HL-60/S4 treated with retinoic acid at 250 ng/mL for 4 days and 3 days (cell line): ENCODE measurements around the gene RNF123.
"Not testable (repeated sequence)": the region's sequence is repeated elsewhere in the genome, so short reads cannot be mapped to it uniquely, and the experiment has no call there.

Experiments
- in situ Hi-C: fragments of 300-500 bp; cut with MboI; formaldehyde crosslinking; loops from 2 replicates; pipeline ENCODE4 v1.7.0; 2022; ENCODE audit warnings: low sequenced_read_pairs

RNF123 gene

GRCh38 chr3:49675912-49676311, 13.4 kb upstream of the RNF123 start:
- in situ Hi-C loops, result no loop called here

DNA sequence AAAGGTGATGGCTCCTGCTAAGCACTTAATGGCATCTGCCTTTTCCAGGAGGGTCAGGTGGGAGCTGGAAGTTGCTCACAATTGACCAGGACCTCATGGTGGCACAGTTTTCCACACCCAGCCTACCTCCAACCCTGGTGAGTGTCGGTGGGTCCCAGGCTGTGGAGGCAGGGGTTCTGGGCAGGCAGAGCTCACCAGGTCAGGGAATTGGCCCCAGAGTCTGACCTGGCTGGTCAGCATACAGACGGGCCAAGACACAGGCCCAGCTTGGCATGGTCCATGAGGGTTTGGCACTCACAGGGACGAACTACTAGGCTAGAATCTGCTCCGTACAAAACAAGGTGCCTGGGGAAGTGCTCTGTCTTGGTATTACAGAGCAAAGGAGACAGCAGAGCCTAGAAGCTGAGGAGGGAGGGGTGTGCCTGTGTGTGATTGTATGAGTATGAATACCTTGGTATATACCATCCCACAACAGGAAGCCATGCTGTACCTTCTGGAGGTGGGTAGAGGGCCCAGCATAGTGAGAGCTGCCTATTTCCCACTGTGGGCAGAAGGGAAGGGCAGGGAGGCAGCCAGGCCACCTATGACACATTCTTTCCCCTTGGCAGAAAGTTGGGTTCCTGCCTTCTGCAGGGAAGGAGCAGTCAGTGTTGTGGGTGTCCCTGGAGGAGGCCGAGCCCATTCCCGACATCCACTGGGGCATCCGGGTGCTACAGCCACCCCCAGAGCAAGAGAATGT, 8.7 kb upstream of the RNF123 start:
- in situ Hi-C loops, result no loop called here

DNA sequence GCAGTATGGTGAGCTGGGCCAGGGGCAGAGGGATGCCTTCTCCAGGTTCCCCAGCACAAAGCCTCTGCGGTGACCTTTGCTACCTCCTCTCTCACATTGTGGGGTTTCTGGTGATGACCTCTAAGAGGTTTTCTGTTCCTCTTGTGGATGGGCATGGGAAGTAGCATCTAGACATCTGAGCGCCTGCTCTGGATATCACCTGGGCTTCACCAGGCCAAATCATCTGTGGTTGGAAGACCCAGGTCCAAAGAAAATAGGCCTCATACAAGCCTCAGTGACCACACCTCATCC, 8.2 kb upstream of the RNF123 start:
- in situ Hi-C loops, result no loop called here

GRCh38 chr3:49681543-49681942, 7.8 kb upstream of the RNF123 start:
- in situ Hi-C loops, result no loop called here

GRCh38 chr3:49683162-49683561, 6.2 kb upstream of the RNF123 start:
- in situ Hi-C loops, result no loop called here

DNA sequence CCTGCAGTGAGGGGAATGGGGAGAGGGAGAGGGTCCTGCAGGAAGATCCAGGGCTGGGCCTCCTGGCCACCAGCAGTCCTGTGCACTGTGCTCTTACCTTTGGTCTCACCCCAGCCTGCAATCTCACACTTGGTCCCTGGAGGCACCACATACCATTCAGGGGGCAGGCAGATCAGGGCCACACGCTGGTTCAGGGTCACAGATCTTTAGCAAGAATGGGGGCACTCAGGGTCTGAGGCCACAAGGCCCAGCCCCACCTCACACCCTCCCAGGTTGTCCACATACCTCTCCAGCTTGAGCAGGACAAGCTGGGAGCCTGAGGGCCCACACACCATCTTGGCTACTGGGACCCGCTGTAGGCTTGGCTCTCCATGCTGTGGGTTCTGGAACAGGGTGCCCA, 4.9 kb upstream of the RNF123 start:
- in situ Hi-C loops, result not testable (repeated sequence)

DNA sequence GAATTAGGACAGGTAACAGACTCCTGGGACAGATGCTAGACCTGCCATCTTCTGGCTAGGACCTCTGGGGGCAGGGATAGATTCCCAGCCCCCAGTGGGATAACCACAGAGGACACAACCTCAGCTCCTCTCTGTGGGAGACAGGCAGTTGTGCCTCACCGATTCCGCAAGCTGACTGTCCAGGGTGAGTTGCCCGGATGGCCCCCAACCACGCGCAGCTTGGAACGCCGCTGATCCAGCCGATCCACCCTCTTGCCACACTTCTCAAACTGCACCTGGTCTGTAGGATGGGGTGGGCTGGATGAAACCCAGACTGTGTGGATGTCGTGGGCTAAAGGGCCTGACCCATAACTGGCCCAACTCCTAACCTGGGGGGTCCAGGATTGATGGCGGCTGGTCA, 4.3 kb upstream of the RNF123 start:
- in situ Hi-C loops, result not testable (repeated sequence)

GRCh38 chr3:49685846-49686245, 3.5 kb upstream of the RNF123 start:
- in situ Hi-C loops, result not testable (repeated sequence)

DNA sequence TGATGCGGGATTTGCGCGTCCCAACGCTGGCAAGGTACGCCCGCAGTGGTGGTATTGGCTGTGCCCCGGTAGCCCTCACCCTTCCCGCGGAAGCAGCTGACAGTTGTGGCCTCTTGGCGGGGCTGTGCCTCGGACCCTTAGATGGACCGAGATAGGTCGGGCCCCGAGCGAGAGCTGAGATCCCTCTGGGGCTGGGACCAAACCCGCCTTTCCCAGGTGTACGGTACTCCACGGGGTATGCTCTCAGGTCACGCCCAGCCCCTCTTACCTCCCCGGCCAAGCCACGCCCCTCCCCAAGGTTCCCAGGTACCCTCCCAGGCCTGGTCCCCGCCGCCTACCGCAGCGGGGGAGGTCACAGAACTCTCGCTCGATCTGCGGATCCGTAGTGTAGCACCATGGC, 3.0 kb upstream of the RNF123 start:
- in situ Hi-C loops, result not testable (repeated sequence)

- in situ Hi-C loops, result not testable (repeated sequence)
Observed at GRCh38 chr3:49686769-49687423, 2.5 kb upstream of the RNF123 start.

DNA sequence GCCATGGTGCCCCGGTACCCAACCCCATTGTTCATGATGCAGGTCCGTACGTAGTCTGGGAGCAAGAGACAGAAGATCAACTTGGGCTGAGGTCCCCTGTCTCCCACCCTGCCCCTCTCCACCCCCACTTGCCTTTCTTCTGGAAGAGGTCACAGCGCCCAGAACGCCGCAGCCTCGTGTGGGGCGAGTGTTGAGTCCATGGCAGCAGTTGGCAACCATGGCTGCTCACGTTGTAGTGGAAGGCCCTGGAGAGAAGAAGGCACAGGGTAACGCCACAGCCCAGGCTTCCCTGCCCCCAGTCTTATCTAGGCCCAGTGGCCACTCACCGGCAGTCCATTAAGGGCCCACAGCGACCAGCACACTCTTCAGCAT, 1.9 kb upstream of the RNF123 start:
- in situ Hi-C loops, result not testable (repeated sequence)

- in situ Hi-C loops, result not testable (repeated sequence)
Observed at GRCh38 chr3:49688338-49689045, 865 bp upstream of the RNF123 start.

- in situ Hi-C loops, result not testable (repeated sequence)
Observed at GRCh38 chr3:49689908-49690624, 709 bp downstream of the RNF123 start.

DNA sequence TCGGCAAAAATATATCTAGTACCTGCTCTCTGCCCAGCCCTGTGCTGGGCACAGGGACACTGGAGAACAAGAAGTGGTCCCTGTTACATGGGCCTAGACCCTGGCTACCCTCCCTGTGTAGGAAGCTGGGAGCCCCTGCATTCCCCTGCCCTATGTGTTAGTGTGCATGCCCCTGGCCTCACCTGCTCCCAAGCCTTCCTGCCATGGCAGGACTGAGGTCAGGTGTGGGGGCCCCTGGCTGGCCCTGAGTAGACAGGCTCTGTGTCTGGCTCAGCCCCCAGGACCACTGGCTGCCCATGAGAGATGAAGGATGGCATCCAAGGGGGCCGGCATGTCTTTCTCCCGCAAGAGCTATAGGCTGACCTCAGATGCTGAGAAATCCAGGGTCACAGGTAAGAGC, 1.5 kb downstream of the RNF123 start:
- in situ Hi-C loops, result not testable (repeated sequence)

DNA sequence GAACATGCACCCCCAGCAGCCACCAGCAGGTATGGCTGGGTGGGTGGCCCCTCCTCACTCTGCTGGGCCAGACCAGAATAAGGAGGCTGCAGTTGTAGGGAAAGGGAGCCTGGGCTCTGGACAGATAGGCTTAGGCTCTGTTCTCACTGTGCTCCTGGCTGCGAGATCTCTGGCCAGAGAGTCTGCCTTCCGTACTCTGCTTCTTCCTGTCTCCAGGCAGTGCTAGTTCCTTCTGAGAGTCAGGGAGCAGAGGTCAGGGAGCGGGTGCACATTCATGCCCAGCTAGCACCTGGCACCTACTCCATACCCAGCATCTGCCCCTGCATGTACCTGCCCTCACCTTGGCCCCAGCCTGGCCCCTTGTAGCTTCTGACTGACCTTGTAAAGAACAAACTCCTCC, 2.1 kb downstream of the RNF123 start:
- in situ Hi-C loops, result not testable (repeated sequence)

- in situ Hi-C loops, result not testable (repeated sequence)
Observed at GRCh38 chr3:49694409-49695070, 5.2 kb downstream of the RNF123 start.

GRCh38 chr3:49695350-49696015, 6.1 kb downstream of the RNF123 start:
- in situ Hi-C loops, result not testable (repeated sequence)

- in situ Hi-C loops, result no loop called here
Observed at GRCh38 chr3:49699281-49699979, 10.1 kb downstream of the RNF123 start.

- in situ Hi-C loops, result no loop called here
Observed at GRCh38 chr3:49700014-49700413, 10.7 kb downstream of the RNF123 start.
